Activated T-cell treated with anti-CD3 and anti-CD28 coated beads for 24 hours (primary cell): ENCODE data around the gene PIGB.
"Not testable (repeated sequence)": the region's sequence is repeated elsewhere in the genome, so short reads cannot be mapped to it uniquely, and the experiment has no call there.

ENCODE experiments used
- DNase-seq: peaks from one replicate; pipeline ENCODE4 v3.0.0-alpha.2; 2020; ENCODE audit warnings: low read depth

The PIGB gene

DNA sequence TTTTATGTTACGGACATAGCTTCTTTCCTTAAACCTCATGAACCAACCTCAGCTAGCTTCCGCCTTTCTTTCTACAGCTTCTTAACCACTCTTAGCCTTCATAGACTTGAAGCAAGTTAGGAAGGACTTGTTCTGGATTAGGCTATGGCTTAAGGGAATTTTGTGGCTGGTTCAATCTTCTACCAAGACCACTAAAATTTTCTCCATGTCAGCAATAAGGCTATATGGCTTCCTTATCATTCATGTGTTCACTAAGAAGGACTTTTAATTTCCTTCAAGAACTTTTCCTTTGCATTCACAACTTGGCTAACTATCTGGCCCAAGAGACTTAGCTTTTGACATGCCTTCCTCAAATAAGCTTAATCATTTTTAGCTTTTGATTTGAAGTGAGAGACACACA lies 64.7 kb downstream of the PIGB start:
- DNase-seq = no peak

DNA sequence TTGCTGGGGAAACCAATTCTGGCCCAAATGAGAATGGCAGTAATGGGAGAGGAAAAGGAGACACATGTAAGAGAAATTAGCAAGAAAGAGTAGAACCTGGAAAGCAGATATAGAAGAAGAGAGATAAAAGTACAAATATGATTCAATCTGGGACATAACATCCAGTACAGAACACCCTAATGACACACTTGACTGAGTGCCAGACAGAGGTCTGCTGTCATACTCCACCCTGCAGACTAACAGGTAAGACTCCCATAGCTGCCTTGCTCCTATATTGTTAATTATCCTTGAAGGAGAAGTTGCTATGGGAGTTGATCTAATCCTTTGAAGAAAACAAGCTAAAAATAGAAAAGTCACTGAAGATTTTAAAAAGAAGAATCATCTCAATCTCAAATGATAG lies 68.0 kb downstream of the PIGB start:
- DNase-seq = no peak

DNA sequence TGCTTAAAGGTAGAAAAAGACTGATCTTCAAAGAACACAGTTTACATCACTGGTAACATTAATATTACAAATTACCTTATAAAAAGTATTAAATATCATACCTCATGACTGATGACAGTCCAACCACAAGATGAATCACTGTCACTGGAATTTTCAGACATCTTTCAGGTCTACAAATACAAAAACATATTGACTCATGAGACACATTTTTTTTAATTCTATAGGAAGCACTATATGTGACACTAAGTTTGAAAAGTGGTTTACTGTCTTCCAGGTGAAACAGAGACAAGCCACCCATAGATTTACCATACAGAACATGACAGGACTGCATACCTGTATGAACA lies 70.2 kb downstream of the PIGB start:
- no peak for DNase-seq

DNA sequence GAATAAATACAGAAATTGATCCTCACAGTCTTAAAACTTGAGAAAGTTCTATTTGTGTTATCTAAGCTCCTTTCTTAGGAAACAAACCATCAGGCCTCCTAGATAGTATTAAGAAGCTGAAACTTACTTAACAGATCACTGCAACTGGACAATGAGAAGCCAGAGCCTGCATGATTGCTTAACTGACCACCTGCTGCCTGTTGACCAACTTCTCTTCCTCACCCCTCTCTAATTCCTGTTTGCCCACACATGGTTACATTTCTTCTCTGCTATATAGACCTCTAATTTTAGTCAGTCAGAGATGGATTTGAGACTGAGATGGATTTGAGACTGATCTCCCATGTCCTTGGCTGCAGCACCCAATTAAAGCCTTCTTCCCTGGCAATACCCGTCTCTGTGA lies 75.7 kb downstream of the PIGB start:
- DNase-seq = no peak

DNA sequence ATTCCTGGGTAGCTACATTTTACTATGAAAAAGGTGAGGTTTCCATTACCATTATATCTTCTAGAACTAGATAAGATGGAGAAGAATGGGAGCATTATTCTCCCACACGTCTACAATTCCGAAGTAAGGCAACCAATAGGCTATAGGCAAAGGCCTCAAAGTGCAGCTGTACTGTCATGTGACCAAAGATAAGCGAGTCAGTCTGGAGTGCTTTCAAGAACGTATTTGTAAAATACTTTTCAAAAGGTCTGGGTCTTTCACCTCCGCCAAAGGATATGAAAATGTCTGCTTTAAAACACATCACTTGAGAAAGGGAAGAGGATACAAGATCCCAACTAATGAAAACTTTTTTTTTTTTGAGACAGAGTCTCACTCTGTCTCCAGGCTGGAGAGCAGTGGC lies 79.2 kb downstream of the PIGB start:
- no peak for DNase-seq

DNA sequence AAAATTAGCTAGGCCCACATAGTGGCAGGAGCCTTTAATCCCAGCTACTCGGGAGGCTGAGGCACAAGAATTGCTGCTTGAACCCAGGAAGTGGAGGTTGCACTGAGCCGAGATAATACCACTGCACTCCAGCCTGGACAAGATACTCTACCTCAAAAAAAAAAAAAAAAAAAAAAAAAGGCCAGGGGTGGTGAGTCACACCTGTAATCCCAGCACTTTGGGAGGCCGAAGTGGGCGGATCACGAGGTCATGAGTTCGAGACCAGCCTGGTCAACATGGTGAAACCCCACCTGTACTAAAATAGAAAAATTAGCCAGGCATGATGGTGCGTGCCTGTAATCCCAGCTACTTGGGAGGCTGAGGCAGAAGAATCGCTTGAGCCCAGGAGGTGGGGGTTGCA lies 81.0 kb downstream of the PIGB start:
- not testable (repeated sequence) for DNase-seq

DNA sequence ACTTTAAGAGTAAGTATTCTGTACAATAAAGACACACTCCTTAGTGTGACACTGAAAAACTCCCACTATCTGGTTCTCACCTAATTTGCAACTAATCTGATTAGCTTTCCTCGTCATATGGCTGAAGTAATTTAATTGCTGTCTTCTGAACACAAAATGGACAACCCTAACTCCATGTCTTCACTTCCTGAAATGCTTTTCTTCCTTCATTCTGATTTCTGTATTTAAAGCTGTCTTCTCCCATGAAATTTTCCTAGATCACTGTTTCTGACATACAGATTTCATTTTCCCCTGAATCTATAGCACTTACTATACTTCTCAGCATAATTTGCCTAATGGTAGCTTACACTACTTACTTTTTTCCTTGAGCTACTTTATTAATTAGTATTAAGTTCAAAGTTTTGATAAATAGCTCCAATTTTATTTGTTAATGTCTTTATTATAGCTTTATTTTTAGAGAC lies 82.8 kb downstream of the PIGB start:
- no peak for DNase-seq

DNA sequence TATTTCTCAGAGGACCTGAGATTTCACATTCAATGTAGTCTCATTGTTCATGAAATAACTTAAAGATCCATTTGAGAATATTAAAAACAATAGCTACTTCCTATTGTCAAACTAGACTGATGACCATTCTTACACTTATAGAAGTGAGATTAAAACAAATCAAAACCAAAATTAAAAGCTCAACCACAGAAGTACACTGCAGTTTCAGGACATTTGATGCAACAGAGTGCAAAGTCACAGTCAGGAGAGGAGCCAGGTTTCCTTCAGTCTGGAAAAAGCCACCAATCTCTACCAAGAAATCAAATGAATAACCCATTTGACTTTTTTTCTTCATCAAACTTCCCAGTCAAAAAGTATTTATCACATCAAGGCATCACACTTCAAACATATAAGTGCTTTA lies 83.7 kb downstream of the PIGB start:
- no peak for DNase-seq

DNA sequence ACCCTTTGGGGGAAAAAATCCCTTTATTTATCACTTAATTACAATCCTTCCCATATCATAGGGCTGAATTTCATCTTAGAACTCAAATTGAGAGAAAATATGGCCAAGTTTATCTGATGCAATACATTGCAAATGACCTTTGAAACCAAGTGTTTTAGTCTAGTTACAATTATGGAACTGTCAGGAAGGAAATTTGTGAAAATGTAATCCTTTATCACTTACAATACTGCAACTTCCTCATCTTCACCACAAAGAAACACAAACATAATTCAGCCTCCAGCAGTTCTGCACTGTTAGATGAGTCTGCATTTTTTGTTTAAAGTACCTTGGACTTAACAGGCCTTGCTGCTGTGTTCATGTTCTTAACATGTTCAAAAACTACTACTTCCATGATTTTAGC lies 84.5 kb downstream of the PIGB start:
- DNase-seq = no peak
